SK-N-SH (cell line): ENCODE results near the gene CREB5. TPM values are rescaled to one million over a fixed set of nuclear protein-coding genes. Genes with fewer than 3 reads are reported as not detected.

ENCODE experiments used
- CTCF ChIA-PET: fragments of 300-600, 350-600 bp; formaldehyde crosslinking; extraction: SDS; loops from one replicate; lab custom pipeline; 2021; lab: Yijun Ruan, JAX
- POLR2A ChIA-PET: fragments of 350-600 bp; sonication (Branson Sonifier 250); formaldehyde crosslinking; extraction: SDS; loops from one replicate; lab custom pipeline; 2020; ENCODE audit warnings: antibody characterized with exemption, inconsistent platforms; lab: Yijun Ruan, JAX
- DNase-seq: peaks from one replicate; pipeline ENCODE4 v3.0.0; 2012
- H2AFZ ChIP-seq: fragments of 200-600 bp; sonication (generic); 2 replicates; pipeline ENCODE4 v1.8.1; 2016; ENCODE audit warnings: antibody characterized with exemption, mild to moderate bottlenecking, low read depth
- H3F3A ChIP-seq: fragments of 200-600 bp; sonication (generic); replicated peaks from 2 replicates; pipeline ENCODE3; 2016; ENCODE audit warnings: antibody characterized with exemption, mild to moderate bottlenecking; ENCODE audit not compliant: insufficient read depth
- H3K27ac ChIP-seq, 2 experiments: fragments of 200-500 bp in 1 of 2; fragments of 200-600 bp in 1 of 2; sonication (Bioruptor generic) in 1 of 2; sonication (generic), shearing (Covaris generic) in 1 of 2; 2 replicates each; pipeline versions ENCODE4 v1.5.1 to v1.6.1; 2014 to 2016; ENCODE audit warnings: low read depth in 2 of 2, inconsistent platforms in 1 of 2, low read length in 1 of 2, mild to moderate bottlenecking in 1 of 2, mixed read lengths in 1 of 2
- H3K27me3 ChIP-seq: fragments of 200-600 bp; sonication (generic), shearing (Covaris generic); 2 replicates; pipeline ENCODE4 v1.6.1; 2016; ENCODE audit warnings: mixed run types; ENCODE audit not compliant: insufficient read depth
- H3K36me3 ChIP-seq, 2 experiments: fragments of 200-500 bp in 1 of 2; fragments of 200-600 bp in 1 of 2; sonication (Bioruptor generic) in 1 of 2; sonication (generic) in 1 of 2; replicated peaks in 1 of 2; 2 replicates each; pipeline versions ENCODE3 to v1.5.1; 2014 to 2016; ENCODE audit warnings: low read length in 1 of 2, mild to moderate bottlenecking in 1 of 2; ENCODE audit not compliant: insufficient read depth in 2 of 2, control insufficient read depth in 1 of 2
- H3K4me1 ChIP-seq, 2 experiments: fragments of 200-500 bp in 1 of 2; fragments of 200-600 bp in 1 of 2; sonication (Bioruptor generic) in 1 of 2; sonication (generic), shearing (Covaris generic) in 1 of 2; 2 replicates each; pipeline versions ENCODE4 v1.5.1 to v1.6.1; 2014 to 2016; ENCODE audit warnings: low read depth in 1 of 2, low read length in 1 of 2, mixed run types in 1 of 2; ENCODE audit not compliant: insufficient read depth in 2 of 2, control insufficient read depth in 1 of 2
- H3K4me2 ChIP-seq: fragments of 200-600 bp; sonication (generic), shearing (Covaris generic); 2 replicates; pipeline ENCODE4 v1.6.1; 2017; ENCODE audit warnings: mixed run types
- H3K4me3 ChIP-seq, 2 experiments: fragments of 200-500 bp in 1 of 2; fragments of 200-600 bp in 1 of 2; sonication (Bioruptor generic) in 1 of 2; sonication (generic), shearing (Covaris generic) in 1 of 2; 2 replicates each; pipeline versions ENCODE4 v1.5.1 to v1.8.1; 2014 to 2016; ENCODE audit warnings: low read depth in 2 of 2, inconsistent platforms in 1 of 2, low read length in 1 of 2, mild to moderate bottlenecking in 1 of 2, mixed read lengths in 1 of 2, moderate library complexity in 1 of 2
- H3K79me2 ChIP-seq: fragments of 200-600 bp; sonication (generic); 2 replicates; pipeline ENCODE4 v1.8.1; 2017; ENCODE audit warnings: mild to moderate bottlenecking; ENCODE audit not compliant: insufficient read depth
- H3K9ac ChIP-seq: fragments of 200-600 bp; sonication (generic); 2 replicates; pipeline ENCODE4 v1.6.1; 2017; ENCODE audit warnings: mixed run types
- H3K9me2 ChIP-seq: fragments of 200-600 bp; sonication (generic); 2 replicates; pipeline ENCODE4 v1.6.1; 2017; ENCODE audit warnings: mixed run types
- H3K9me3 ChIP-seq: fragments of 200-600 bp; sonication (generic); 2 replicates; pipeline ENCODE4 v1.6.1; 2017; ENCODE audit warnings: mixed run types, mild to moderate bottlenecking, moderate library complexity
- H4K20me1 ChIP-seq: fragments of 200-600 bp; sonication (generic); 2 replicates; pipeline ENCODE4 v1.6.1; 2017; ENCODE audit warnings: mild to moderate bottlenecking, mixed run types; ENCODE audit not compliant: insufficient read depth
- CHD2 ChIP-seq: fragments of 150-350 bp; IDR thresholded peaks from 2 replicates; pipeline ENCODE4 v1.6.1; 2018; ENCODE audit warnings: low read length; ENCODE audit not compliant: partially characterized antibody
- ELF1 ChIP-seq: IDR thresholded peaks from 2 replicates; pipeline ENCODE4 v1.4.0; 2012
- EP300 ChIP-seq, 2 experiments: IDR thresholded peaks; 2 replicates each; pipeline versions ENCODE4 v1.4.0 to v1.6.1; 2012; ENCODE audit warnings: borderline replicate concordance in 1 of 2, low read depth in 1 of 2, low read length in 1 of 2
- EZH2phosphoT487 ChIP-seq: fragments of 200-600 bp; sonication (generic); IDR thresholded peaks from 2 replicates; pipeline ENCODE4 v1.6.1; 2017; ENCODE audit warnings: low read depth, mixed run types, mild to moderate bottlenecking, antibody characterized with exemption, moderate library complexity, borderline replicate concordance
- FOSL2 ChIP-seq: IDR thresholded peaks from 2 replicates; pipeline ENCODE4 v1.4.0; 2012; ENCODE audit warnings: low read depth, mild to moderate bottlenecking, moderate library complexity, borderline replicate concordance
- FOXM1 ChIP-seq: IDR thresholded peaks from 2 replicates; pipeline ENCODE4 v1.4.0; 2012; ENCODE audit warnings: low read depth, mild to moderate bottlenecking
- JUND ChIP-seq: IDR thresholded peaks from 2 replicates; pipeline ENCODE4 v1.4.0; 2012
- MEF2A ChIP-seq: IDR thresholded peaks from 2 replicates; pipeline ENCODE4 v1.4.0; 2012; ENCODE audit warnings: low read depth, borderline replicate concordance
- NFIC ChIP-seq: IDR thresholded peaks from 2 replicates; pipeline ENCODE4 v1.4.0; 2012; ENCODE audit warnings: borderline replicate concordance
- POLR2AphosphoS5 ChIP-seq: IDR thresholded peaks from 2 replicates; pipeline ENCODE4 v1.6.1; 2012; ENCODE audit warnings: low read depth, low read length
- RAD21 ChIP-seq: IDR thresholded peaks from 2 replicates; pipeline ENCODE4 v1.6.1; 2012; ENCODE audit warnings: mild to moderate bottlenecking, low read length
- RCOR1 ChIP-seq: fragments of 150-350 bp; IDR thresholded peaks from 2 replicates; pipeline ENCODE4 v1.6.1; 2017; ENCODE audit warnings: antibody characterized with exemption, low read length
- RFX5 ChIP-seq: IDR thresholded peaks from 2 replicates; pipeline ENCODE4 v1.6.1; 2012; ENCODE audit warnings: mild to moderate bottlenecking, improper control_type of control experiment, low read length
- TAF1 ChIP-seq: IDR thresholded peaks from 2 replicates; pipeline ENCODE4 v1.6.1; 2012; ENCODE audit warnings: low read depth, mild to moderate bottlenecking, low read length, moderate library complexity, borderline replicate concordance
- WGBS: methylation state at CpG from one replicate; pipeline ENCODE4 v1.1.6; 2017; ENCODE audit warnings: low lambda C conversion rate; 5-methylcytosine and 5-hydroxymethylcytosine counted together
- polyA plus RNA-seq, 3 experiments: library from polyadenylated mRNA; depleted of rRNA; stranded (reverse); fragments of >200 nt; gene quantifications; 2 replicates each; pipeline ENCODE4 v1.2.3, GENCODE V29; 2012
- TF ChIP-seq, protein P1 (sequence below): IDR thresholded peaks from 2 replicates; pipeline ENCODE4 v1.4.0; 2012; ENCODE audit warnings: low read depth
- TF ChIP-seq, protein P2 (sequence below): fragments of 150-350 bp; IDR thresholded peaks from 2 replicates; pipeline ENCODE4 v1.6.1; 2017; ENCODE audit warnings: antibody characterized with exemption, low read length, low read depth, borderline replicate concordance
- TF ChIP-seq, protein P3 (sequence below): fragments of 200-600 bp; sonication (generic); IDR thresholded peaks from 2 replicates; pipeline ENCODE4 v1.6.1; 2017; ENCODE audit warnings: antibody characterized with exemption, mild to moderate bottlenecking, moderate library complexity

CREB5 gene
- polyA plus RNA-seq, 1 of the 3 experiments (the other 2 are of a cell fraction): 19.3 TPM

DNA sequence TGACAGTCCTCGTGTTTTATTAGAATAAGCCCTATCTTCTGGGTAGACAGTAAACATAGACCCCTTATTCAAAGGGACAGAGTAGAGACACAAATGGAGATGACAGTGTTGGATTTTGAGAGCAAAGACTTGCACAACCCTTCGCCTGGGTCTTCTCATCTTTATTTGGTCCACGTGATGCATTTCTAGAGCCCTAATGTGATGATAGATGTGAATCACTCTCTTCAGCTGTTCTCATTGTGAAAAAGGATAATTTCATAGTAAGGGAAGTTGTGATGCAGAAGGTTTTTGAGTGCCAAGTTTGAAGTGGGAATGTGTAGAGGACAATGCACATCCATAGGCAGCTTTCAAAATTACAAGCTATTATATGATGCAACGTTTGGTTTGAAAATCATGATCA lies 86.3 kb downstream of the CREB5 start:
- Histone ChIP-seq H3K79me2 (no peaks in the 10 kb centered on the region), H3F3A (no peaks in the 10 kb centered on the region), H3K4me3 (no peak overlapping the region), H2AFZ (no peak overlapping the region), H3K4me2 (no peak overlapping the region), H3K9me3 (no peaks in the 10 kb centered on the region), H3K9ac (no peak overlapping the region), H3K27me3 (no peaks in the 10 kb centered on the region), H3K9me2 (no peaks in the 10 kb centered on the region), H3K36me3 (no peaks in the 10 kb centered on the region), H3K27ac (no peak overlapping the region), H3K4me1 (peaks cover 0 to 3% of the 10 kb centered on the region in 2 experiments; a peak in 1 of 4 replicates), H4K20me1 (no peaks in the 10 kb centered on the region)
- ChIA-PET POLR2A (no interaction called here), CTCF (interaction anchor here (1.5 kb wide), 1 partner anchor 9 kb away, joined by 5 read pairs; no protein-coding TSS in a partner anchor)
- no peak for DNase-seq
- WGBS: 45% methylated on average over 4 of the region's 4 CpGs
- TF ChIP-seq, protein P1, sequence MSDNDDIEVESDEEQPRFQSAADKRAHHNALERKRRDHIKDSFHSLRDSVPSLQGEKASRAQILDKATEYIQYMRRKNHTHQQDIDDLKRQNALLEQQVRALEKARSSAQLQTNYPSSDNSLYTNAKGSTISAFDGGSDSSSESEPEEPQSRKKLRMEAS: no peak
- no peak for TF ChIP-seq ELF1

DNA sequence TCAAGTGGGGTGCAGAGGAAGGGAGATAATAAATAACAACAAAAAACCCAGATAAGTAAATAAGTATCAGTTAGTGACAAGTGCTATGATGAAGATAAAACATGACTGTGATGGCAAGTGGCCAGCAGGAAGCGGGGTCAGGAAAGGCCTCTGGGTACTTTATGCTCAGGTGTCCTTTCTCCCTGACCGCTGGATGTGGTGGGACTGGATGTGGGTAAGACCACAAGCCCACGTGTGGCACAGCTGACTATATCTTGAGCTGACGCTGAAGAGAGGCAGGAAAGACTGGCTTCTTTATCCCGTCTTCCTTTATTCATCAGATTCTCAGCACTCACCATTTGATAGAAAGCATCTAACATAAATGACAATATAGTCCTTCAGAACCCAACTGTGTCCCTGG lies 87.8 kb downstream of the CREB5 start:
- 46% methylated on average over 5 of the region's 5 CpGs for WGBS
- H2AFZ ChIP-seq: no peak overlapping the region
- H3K4me3 ChIP-seq: no peak overlapping the region
- peaks cover 0 to 3% of the 10 kb centered on the region in 2 experiments; a peak in 1 of 4 replicates for H3K4me1 ChIP-seq
- no peaks in the 10 kb centered on the region for H3K36me3 ChIP-seq
- no peaks in the 10 kb centered on the region for H3K27me3 ChIP-seq
- H4K20me1 ChIP-seq: no peaks in the 10 kb centered on the region
- H3K9ac ChIP-seq: no peak overlapping the region
- no peaks in the 10 kb centered on the region for H3K79me2 ChIP-seq
- no peaks in the 10 kb centered on the region for H3F3A ChIP-seq
- CTCF ChIA-PET: no interaction called here
- TF ChIP-seq TAF1 (no peak), JUND (no peak), EP300 (IDR thresholded peaks at IDR 0.05; ENCODE audit: borderline replicate concordance in 1 of 2, low read depth in 1 of 2, low read length in 1 of 2) (no peak), CHD2 (no peak), NFIC (no peak), POLR2AphosphoS5 (no peak)
- TF ChIP-seq, protein P2, sequence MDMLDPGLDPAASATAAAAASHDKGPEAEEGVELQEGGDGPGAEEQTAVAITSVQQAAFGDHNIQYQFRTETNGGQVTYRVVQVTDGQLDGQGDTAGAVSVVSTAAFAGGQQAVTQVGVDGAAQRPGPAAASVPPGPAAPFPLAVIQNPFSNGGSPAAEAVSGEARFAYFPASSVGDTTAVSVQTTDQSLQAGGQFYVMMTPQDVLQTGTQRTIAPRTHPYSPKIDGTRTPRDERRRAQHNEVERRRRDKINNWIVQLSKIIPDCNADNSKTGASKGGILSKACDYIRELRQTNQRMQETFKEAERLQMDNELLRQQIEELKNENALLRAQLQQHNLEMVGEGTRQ: no peak
- TF ChIP-seq, all 33 proteins: peak for 0
- no peak for DNase-seq
- H3K27ac ChIP-seq: no peak overlapping the region
- POLR2A ChIA-PET: interaction anchor here (0.6 kb wide), 1 partner anchor 55 kb away, joined by 3 read pairs; no protein-coding TSS in a partner anchor
- no peaks in the 10 kb centered on the region for H3K9me2 ChIP-seq
- no peak overlapping the region for H3K4me2 ChIP-seq
- H3K9me3 ChIP-seq: no peaks in the 10 kb centered on the region

DNA sequence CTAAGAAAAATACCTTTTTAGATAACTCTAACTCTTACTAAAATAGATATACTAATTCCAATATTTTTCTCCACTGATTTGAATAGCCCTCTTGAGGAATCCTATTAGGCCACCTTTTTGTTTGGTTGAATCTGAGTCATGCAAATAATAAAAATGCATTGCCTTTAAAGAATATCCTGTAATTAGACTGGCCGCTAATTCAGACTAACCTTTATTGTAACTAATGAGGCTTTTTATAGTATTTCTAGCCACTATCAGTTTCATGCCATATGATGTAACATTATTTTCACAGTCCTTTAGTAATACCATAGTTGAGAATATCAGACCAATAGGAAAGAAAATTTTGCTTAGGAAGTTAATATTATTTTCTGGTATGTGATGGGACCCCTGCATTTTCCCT lies 90.1 kb downstream of the CREB5 start:
- WGBS: 89% methylated on average over 1 of the region's 1 CpG
- Histone ChIP-seq H3F3A (no peaks in the 10 kb centered on the region), H3K4me3 (no peak overlapping the region), H3K9me2 (no peaks in the 10 kb centered on the region), H3K4me1 (peaks cover 0 to 3% of the 10 kb centered on the region in 2 experiments; a peak in 1 of 4 replicates), H3K27ac (no peak overlapping the region), H3K36me3 (no peaks in the 10 kb centered on the region), H3K9ac (no peak overlapping the region), H4K20me1 (no peaks in the 10 kb centered on the region), H3K79me2 (no peaks in the 10 kb centered on the region), H3K4me2 (no peak overlapping the region), H3K27me3 (no peaks in the 10 kb centered on the region), H3K9me3 (no peaks in the 10 kb centered on the region), H2AFZ (no peak overlapping the region)
- TF ChIP-seq FOSL2 (no peak), CHD2 (no peak), RAD21 (no peak), RCOR1 (no peak), NFIC (no peak), EZH2phosphoT487 (no peak), POLR2AphosphoS5 (no peak), MEF2A (no peak), RFX5 (no peak), FOXM1 (no peak), EP300 (IDR thresholded peaks at IDR 0.05; ENCODE audit: borderline replicate concordance in 1 of 2, low read depth in 1 of 2, low read length in 1 of 2) (no peak)
- TF ChIP-seq, protein P3, sequence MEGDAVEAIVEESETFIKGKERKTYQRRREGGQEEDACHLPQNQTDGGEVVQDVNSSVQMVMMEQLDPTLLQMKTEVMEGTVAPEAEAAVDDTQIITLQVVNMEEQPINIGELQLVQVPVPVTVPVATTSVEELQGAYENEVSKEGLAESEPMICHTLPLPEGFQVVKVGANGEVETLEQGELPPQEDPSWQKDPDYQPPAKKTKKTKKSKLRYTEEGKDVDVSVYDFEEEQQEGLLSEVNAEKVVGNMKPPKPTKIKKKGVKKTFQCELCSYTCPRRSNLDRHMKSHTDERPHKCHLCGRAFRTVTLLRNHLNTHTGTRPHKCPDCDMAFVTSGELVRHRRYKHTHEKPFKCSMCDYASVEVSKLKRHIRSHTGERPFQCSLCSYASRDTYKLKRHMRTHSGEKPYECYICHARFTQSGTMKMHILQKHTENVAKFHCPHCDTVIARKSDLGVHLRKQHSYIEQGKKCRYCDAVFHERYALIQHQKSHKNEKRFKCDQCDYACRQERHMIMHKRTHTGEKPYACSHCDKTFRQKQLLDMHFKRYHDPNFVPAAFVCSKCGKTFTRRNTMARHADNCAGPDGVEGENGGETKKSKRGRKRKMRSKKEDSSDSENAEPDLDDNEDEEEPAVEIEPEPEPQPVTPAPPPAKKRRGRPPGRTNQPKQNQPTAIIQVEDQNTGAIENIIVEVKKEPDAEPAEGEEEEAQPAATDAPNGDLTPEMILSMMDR: no peak
- ChIA-PET POLR2A (no interaction called here), CTCF (interaction anchor here (0.7 kb wide), 1 partner anchor 13 kb away, joined by 3 read pairs; no protein-coding TSS in a partner anchor)
- no peak for DNase-seq
